HAP-1 (cell line): ENCODE measurements around the gene WDR35.
"Not testable (repeated sequence)": the region's sequence is repeated elsewhere in the genome, so short reads cannot be mapped to it uniquely, and the experiment has no call there.

Experiments
- DNase-seq, 2 experiments: peaks; one replicate each; pipeline ENCODE4 v3.0.0-alpha.2; 2016 to 2020; ENCODE audit warnings: low spot score in 2 of 2
- H3K27me3 ChIP-seq: fragments of 250-450 bp; sonication (Bioruptor Pico); 2 replicates; pipeline ENCODE4 v1.5.1; 2020; ENCODE audit warnings: low read depth, mild to moderate bottlenecking, moderate library complexity
- H3K36me3 ChIP-seq: fragments of 250-450 bp; sonication (Bioruptor Pico); replicated peaks from 2 replicates; pipeline ENCODE4 v1.5.1; 2020; ENCODE audit warnings: mild to moderate bottlenecking
- H3K4me1 ChIP-seq: fragments of 250-450 bp; sonication (Bioruptor Pico); 2 replicates; pipeline ENCODE4 v1.5.1; 2020; ENCODE audit warnings: mild to moderate bottlenecking
- H3K4me3 ChIP-seq: fragments of 250-450 bp; sonication (Bioruptor Pico); 2 replicates; pipeline ENCODE4 v1.5.1; 2020; ENCODE audit warnings: mild to moderate bottlenecking, moderate library complexity
- H3K9me3 ChIP-seq: fragments of 250-450 bp; sonication (Bioruptor Pico); 2 replicates; pipeline ENCODE4 v1.5.1; 2020; ENCODE audit warnings: mild to moderate bottlenecking, moderate library complexity
- in situ Hi-C: fragments of 300-500 bp; cut with MboI; formaldehyde crosslinking; loops from 3 replicates; pipeline ENCODE4 v1.14.3; 2020; ENCODE audit warnings: low sequenced_read_pairs, inconsistent platforms, mixed read lengths

WDR35 gene

GRCh38 chr2:19887510-19887909 is 102.4 kb downstream of the WDR35 start:
- Histone ChIP-seq H3K36me3 (no peaks in the 10 kb centered on the region), H3K27me3 (no peaks in the 10 kb centered on the region), H3K4me3 (no peak overlapping the region), H3K9me3 (no peaks in the 10 kb centered on the region), H3K4me1 (peaks cover 8% of the 10 kb centered on the region)
- no peak for DNase-seq
- in situ Hi-C loops: no loop called here

GRCh38 chr2:19886261-19886660 is 103.6 kb downstream of the WDR35 start:
- H3K4me3 ChIP-seq: no peak overlapping the region
- peaks cover 8% of the 10 kb centered on the region for H3K4me1 ChIP-seq
- no peaks in the 10 kb centered on the region for H3K9me3 ChIP-seq
- no peaks in the 10 kb centered on the region for H3K27me3 ChIP-seq
- no peaks in the 10 kb centered on the region for H3K36me3 ChIP-seq
- no peak for DNase-seq
- in situ Hi-C loops: no loop called here

- DNase-seq: no peak
- H3K4me1 ChIP-seq: peaks cover 8% of the 10 kb centered on the region
- in situ Hi-C loops: no loop called here
- H3K36me3 ChIP-seq: no peaks in the 10 kb centered on the region
- H3K4me3 ChIP-seq: no peak overlapping the region
- no peaks in the 10 kb centered on the region for H3K27me3 ChIP-seq
- no peaks in the 10 kb centered on the region for H3K9me3 ChIP-seq
Measured at GRCh38 chr2:19885791-19886190, 104.1 kb downstream of the WDR35 start.

GRCh38 chr2:19883971-19884720 is 105.8 kb downstream of the WDR35 start:
- no peaks in the 10 kb centered on the region for H3K9me3 ChIP-seq
- in situ Hi-C loops: no loop called here
- H3K36me3 ChIP-seq: no peaks in the 10 kb centered on the region
- no peak overlapping the region for H3K4me3 ChIP-seq
- H3K4me1 ChIP-seq: no peaks in the 10 kb centered on the region
- H3K27me3 ChIP-seq: no peaks in the 10 kb centered on the region
- DNase-seq: no peak

- in situ Hi-C loops: no loop called here
- Histone ChIP-seq H3K9me3 (no peaks in the 10 kb centered on the region), H3K4me1 (no peaks in the 10 kb centered on the region), H3K27me3 (no peaks in the 10 kb centered on the region), H3K4me3 (no peak overlapping the region), H3K36me3 (no peaks in the 10 kb centered on the region)
- no peak for DNase-seq
Measured at GRCh38 chr2:19883486-19883885, 106.4 kb downstream of the WDR35 start.

GRCh38 chr2:19882286-19882685 is 107.6 kb downstream of the WDR35 start:
- H3K36me3 ChIP-seq: no peaks in the 10 kb centered on the region
- no peak overlapping the region for H3K4me3 ChIP-seq
- H3K27me3 ChIP-seq: no peaks in the 10 kb centered on the region
- H3K4me1 ChIP-seq: no peaks in the 10 kb centered on the region
- in situ Hi-C loops: no loop called here
- no peak for DNase-seq
- no peaks in the 10 kb centered on the region for H3K9me3 ChIP-seq

- Histone ChIP-seq H3K9me3 (no peaks in the 10 kb centered on the region), H3K4me1 (no peaks in the 10 kb centered on the region), H3K36me3 (no peaks in the 10 kb centered on the region), H3K27me3 (no peaks in the 10 kb centered on the region), H3K4me3 (no peak overlapping the region)
- in situ Hi-C loops: no loop called here
- DNase-seq: no peak
Measured at GRCh38 chr2:19881908-19882265, 108.0 kb downstream of the WDR35 start.

GRCh38 chr2:19881221-19881907 is 108.5 kb downstream of the WDR35 start:
- DNase-seq: no peak
- Histone ChIP-seq H3K4me1 (no peaks in the 10 kb centered on the region), H3K27me3 (no peaks in the 10 kb centered on the region), H3K36me3 (no peaks in the 10 kb centered on the region), H3K9me3 (no peaks in the 10 kb centered on the region), H3K4me3 (no peak overlapping the region)
- in situ Hi-C loops: no loop called here

- in situ Hi-C loops, H3K4me1 ChIP-seq, H3K4me3 ChIP-seq, H3K36me3 ChIP-seq, DNase-seq, H3K27me3 ChIP-seq, H3K9me3 ChIP-seq: not testable (repeated sequence)
Measured at GRCh38 chr2:19880191-19880590, 109.7 kb downstream of the WDR35 start.

- Histone ChIP-seq H3K4me3 (no peak overlapping the region), H3K27me3 (no peaks in the 10 kb centered on the region), H3K9me3 (no peaks in the 10 kb centered on the region), H3K4me1 (no peaks in the 10 kb centered on the region), H3K36me3 (no peaks in the 10 kb centered on the region)
- DNase-seq: no peak
- in situ Hi-C loops: no loop called here
Measured at GRCh38 chr2:19879120-19879519, 110.8 kb downstream of the WDR35 start.

- no peaks in the 10 kb centered on the region for H3K4me1 ChIP-seq
- DNase-seq: no peak
- no peaks in the 10 kb centered on the region for H3K27me3 ChIP-seq
- no peaks in the 10 kb centered on the region for H3K36me3 ChIP-seq
- in situ Hi-C loops: no loop called here
- H3K4me3 ChIP-seq: no peak overlapping the region
- no peaks in the 10 kb centered on the region for H3K9me3 ChIP-seq
Measured at GRCh38 chr2:19878268-19879046, 111.4 kb downstream of the WDR35 start.

GRCh38 chr2:19876751-19877150 is 113.2 kb downstream of the WDR35 start:
- Histone ChIP-seq H3K27me3 (no peaks in the 10 kb centered on the region), H3K9me3 (no peaks in the 10 kb centered on the region), H3K4me1 (no peaks in the 10 kb centered on the region), H3K36me3 (no peaks in the 10 kb centered on the region), H3K4me3 (no peak overlapping the region)
- in situ Hi-C loops: no loop called here
- DNase-seq: no peak

GRCh38 chr2:19875280-19875679 is 114.6 kb downstream of the WDR35 start:
- Histone ChIP-seq H3K9me3 (no peaks in the 10 kb centered on the region), H3K4me1 (no peaks in the 10 kb centered on the region), H3K36me3 (no peaks in the 10 kb centered on the region), H3K4me3 (no peak overlapping the region), H3K27me3 (no peaks in the 10 kb centered on the region)
- no peak for DNase-seq
- in situ Hi-C loops: no loop called here

GRCh38 chr2:19874726-19875125 is 115.2 kb downstream of the WDR35 start:
- Histone ChIP-seq H3K4me3 (no peak overlapping the region), H3K4me1 (no peaks in the 10 kb centered on the region), H3K36me3 (no peaks in the 10 kb centered on the region), H3K9me3 (no peaks in the 10 kb centered on the region), H3K27me3 (no peaks in the 10 kb centered on the region)
- in situ Hi-C loops: loop anchor here (25.0 kb wide), 2 partner anchors 1112 to 1362 kb away; no protein-coding TSS in a partner anchor
- DNase-seq: no peak
